Measurements from ENCODE around the gene EIF4EBP2.

EIF4EBP2 gene

DNA sequence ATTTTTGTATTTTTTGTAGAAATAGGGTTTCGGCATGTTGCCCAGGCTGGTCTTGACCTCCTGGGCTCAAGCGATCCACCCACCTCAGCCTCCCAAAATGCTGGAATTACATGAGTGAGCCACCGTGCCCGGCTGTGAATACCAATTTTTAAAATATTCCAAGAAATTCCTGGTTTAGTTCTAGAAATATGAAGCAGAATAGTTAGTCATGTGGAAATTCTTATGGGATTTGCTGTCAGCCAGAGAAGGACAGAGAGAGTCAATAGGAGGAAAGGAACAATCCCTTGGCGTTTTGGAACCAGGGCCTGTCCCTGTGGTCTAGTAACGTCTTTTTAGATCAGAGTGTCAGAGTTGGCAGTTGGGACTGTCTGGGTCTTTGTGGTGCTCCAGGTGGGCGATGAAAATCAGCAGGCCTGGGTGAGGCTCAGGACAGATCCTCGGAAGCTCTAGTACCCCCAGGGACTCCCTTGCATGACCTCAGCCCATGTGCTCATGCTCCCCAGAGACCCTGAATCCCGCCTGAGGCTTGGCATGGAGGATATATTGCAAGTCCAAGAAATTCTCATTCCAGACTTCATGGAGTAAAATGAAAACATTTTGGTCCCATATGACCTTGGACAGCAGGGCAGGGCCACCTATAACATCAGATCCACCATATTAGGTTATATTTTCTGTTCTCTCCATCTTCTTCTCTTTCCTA lies 29.8 kb downstream of the EIF4EBP2 start:
- no peak for DNase-seq

DNA sequence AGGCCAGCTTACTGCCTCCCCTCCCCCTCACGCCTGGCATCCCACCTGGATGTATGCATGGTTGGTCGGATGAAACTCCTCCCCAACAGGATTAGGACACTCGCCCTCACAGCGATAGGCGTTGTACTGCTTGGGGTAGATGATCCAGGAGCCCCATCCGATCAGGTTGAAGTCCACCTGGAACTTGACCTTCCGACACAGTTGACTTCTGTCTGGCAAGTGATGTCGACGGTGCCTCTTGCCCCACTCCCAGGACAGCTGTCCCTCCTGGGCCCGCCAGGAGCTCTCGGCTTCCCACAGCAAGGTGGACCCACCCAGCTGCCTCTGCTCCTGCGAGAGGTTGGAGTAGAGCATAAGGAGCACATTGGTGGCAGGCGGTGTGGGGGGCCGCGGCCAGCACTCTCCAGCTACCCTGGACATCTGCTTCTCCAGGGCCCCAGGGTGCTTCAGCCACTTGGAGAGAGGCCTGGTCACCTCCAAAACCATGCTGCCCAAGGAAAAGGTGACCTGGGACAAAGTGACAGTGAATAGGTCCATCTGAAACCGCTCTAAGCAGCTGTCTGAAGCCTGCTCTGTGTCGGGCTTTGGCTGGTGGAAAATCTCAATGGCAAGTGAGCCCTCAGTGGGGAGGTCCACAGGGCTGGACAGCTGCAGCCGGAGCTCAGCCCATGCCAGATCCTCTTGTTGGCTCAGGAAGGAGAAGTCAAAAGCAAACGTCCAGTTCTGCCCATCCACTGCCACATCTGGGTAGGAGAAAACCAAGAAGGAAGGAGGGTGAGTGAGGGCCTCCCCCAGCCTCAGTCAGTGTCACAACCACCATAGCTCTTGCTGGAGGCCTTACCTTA lies 31.5 kb downstream of the EIF4EBP2 start:
- DNase-seq = no peak

DNA sequence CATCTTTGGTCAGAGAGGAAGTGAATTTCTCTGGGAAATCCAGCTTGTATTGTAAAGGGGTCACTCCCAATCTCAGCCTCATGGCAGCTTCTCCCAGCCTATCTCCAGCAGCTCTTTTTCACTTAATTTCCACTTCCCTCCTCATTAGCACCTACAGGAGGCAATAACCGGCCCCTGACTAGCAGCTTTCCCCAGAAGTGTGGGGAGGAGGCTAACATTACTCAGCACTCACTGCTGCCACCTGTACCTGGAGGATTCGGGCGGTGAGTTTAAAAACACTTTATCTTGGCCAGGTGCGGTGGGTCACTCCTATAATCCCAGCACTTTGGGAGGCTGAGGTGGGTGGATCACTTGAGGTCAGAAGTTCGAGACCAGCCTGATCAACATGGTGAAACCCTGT lies 33.8 kb downstream of the EIF4EBP2 start:
- no peak for DNase-seq

DNA sequence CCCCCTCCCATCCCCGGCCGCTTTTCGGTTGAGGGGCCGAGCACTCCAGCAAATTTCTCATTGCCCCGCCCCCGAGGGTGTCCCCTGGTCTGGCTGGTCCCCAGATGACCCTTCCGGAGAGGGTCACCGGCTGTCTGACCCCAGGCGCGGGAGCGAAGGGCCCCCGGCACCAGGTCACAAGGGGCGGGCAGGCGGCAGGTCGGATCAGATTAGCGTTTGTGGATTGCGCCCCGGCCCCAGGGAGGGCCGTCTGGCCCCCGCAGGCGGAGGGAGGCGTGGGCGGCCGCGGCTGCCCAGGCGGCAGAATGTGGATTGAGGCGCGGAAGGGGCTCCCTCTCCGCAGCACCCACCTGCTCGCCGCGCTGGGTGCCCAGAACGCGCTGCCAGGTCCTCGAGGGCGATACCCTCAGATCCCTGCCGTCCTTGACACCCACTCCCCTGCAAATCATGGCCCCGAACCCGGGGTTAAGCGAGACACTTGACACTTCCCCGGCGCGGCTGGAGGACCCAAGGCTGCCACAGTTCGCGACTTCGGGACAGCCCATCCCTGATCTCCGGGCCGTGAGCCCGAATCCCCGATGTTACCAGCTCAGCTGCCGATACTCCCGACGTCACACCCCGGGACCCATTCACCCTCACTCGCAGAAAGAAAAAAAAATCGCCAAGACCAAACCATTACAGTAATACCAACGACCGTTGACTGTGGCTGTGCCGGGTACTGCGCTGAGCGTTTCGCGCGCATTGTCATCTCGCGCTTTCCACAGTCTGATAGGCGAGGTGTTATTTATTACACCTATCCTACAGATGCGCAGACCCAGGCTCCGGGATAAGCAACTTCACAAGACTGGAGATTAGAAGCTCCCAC lies 36.6 kb downstream of the EIF4EBP2 start:
- DNase-seq = no peak

DNA sequence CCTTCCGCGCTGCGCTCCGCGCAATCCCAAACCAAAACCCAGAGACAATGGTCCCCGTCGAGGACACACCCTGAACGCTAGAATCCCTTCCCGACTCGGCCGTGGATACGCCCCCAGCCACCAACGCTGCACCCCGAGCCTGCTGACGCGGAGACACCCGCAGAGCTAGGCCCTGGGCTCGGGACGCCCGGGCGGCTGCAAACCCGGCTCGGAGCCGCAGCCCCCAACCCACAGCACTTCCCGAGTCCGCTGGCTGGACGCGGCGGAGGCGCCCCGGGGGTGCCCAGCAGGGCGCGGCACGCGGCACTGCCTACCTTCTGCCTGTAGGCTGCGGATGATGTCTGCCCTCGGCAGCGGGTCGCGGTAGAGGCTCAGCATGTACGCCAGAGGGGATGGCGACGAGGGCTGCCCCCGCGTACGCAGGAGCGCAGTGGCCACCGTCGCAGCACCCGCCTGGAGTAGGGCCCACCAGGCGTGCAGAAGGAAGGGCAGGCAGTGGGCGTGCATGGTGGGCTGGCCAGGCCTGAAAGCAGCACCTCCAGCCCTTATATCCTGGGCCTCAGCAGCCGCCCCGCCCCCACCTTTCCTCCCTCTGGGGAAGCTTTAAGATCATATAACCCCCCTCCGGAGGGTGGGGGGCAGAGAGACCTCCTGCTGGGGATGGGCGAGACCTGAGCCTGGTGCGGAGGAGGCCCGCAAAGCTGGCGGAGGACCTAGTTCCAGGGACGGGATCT lies 37.4 kb downstream of the EIF4EBP2 start, which contains the start of gene NODAL:
Gene NODAL (minus strand): TSS at position 521 of the 734 bp plus-strand sequence. CDS start 14 bp downstream, at position 507.
- DNase-seq = no peak

DNA sequence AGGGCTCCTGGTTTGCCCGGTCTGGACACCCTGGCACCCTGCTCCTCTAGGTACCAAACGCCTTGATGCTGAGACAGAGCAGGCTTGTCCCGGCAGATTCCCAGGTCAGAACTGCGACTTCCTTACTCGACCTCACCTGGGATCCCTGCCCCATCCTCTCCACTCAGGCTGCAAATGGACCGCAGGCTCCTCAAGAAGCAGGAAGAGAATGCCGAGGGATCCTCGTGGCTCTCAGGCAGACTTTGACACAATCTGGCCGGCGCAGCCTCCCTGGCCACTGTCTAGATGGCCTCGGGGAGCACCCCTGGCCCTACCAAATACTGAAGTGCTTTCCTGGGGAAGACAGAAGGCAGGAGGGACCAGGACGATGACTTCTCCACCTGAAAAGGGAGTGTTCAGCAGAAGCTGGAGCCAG lies 38.0 kb downstream of the EIF4EBP2 start:
- DNase-seq = no peak

DNA sequence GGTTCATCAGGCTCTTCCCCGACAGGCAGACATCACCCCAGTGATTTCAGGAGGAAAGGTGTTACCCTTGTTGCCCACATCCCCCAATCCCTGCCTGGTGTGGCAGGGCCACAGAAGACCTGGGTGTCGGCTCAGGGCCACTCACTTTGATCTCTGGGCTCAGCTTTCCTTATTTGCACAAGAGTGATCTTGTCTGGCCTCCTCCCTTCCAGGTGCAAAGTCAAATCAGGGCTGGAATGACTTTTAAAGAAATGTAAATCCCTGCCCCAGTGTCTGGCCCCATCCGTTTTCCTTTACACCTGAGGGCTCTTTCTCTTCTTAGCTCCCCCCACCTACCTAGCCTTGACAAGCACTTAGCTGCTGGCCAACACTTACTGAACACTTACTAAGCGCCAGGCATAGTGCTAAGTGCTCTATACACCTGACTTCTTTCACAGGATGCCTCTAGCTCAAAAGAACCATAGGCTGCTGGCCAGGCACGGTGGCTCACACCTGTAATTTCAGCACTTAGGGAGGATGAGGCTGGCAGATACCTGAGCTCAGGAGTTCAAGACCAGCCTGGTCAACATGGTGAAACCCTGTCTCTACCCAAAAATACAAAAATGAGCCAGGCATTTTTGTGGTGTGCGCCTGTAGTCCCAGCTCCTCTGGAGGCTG lies 38.5 kb downstream of the EIF4EBP2 start:
- no peak for DNase-seq

DNA sequence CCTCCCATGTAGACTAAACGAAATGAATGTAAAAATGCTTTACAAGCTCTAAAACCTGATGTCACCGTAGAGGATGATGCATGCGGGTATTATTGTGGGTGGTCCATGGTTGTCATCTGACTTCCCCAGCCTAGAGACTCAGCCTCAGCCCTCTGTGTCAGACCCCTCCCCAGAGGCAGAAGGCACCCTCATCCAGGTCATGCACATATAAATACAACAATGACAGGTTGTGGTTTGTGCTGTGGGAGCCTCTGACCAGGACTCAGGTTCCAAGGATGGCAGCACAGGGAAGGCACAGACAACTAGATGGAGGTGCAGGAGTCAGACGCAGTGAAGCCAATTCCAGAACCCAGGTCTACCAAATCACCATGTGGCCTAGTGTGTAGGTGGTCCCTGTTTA lies 40.8 kb downstream of the EIF4EBP2 start:
- DNase-seq = no peak

DNA sequence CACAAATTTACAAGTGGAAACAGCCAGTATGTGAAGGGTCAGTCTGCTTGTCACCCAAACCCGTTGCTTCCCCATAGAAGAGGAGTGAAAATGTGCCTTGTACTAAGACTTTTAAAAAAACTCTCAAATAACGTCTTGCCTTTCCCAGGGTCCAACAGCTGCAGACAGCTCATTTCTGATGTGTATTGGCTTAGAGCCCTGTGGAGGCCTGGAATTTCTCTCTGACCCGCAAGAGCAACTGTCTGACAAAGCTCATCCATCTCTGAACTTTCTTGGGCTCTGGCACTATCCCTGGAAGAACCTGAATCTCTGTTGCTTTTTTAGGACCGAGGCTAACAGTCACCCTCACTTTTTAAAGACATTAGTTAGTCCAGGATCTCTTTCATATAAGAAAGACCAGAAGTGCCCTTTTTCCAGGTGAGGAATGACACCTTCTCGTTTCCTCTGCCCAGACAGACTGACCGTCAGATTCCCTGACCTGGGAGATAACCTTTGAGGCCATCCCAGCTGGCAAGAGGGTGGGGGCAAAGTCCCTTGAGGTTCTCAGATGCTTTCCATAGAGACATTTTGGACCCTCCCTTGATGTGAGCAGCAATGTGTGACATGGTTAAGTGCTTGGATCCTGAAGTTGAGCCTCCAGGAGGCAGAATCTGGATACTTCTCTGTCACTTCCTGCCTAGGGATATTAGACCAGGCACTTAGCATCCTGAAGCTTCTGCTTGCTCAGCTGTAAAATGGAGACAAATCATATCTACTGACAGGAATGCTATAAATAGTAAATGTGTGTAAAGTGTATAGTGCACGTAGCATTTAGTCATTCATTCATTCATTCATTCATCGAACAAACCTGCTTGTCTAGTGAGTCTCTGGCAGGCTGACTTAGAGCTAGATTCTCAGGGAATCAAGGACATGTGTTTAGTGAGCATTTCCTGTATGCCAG lies 42.0 kb downstream of the EIF4EBP2 start:
- no peak for DNase-seq

DNA sequence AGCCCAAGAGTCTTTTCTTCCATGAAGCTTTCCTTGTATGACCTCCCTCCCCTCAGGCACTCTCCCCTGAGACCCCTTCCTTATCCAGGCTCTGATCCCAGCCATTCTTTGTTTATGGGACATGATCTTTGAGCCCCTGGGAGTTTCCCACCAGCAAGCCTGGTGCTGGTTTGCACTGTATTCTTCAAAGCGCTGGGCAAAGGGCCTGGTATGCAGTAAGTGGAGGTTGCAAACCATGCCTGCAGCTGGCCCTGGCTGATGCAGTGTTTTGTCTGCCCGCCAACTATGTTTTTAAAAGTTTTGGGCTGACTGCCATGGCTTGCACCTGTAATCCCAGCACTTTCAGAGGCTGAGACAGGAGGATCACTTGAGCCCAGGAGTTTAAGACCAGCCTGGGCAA lies 44.3 kb downstream of the EIF4EBP2 start:
- no peak for DNase-seq

DNA sequence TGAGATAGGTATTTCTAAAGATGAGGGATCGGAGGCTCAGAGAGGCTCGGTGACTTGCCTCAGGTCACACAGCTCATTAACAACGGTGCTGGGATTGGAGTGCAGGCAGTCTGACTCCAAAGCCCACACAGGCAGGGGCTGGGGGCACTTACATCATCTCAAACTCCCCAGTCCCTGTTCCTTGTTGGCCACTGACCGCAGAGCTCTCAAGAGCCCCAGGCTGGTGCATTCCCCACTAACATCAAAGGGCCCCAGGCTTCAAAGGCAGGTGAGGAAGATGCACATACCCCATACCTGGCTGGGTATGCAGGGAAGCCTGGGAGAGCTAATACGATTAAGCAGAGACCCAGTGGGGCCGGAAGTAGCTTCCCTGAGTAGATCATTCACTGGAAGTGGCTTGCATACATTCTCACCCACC lies 51.3 kb downstream of the EIF4EBP2 start:
- DNase-seq = no peak

DNA sequence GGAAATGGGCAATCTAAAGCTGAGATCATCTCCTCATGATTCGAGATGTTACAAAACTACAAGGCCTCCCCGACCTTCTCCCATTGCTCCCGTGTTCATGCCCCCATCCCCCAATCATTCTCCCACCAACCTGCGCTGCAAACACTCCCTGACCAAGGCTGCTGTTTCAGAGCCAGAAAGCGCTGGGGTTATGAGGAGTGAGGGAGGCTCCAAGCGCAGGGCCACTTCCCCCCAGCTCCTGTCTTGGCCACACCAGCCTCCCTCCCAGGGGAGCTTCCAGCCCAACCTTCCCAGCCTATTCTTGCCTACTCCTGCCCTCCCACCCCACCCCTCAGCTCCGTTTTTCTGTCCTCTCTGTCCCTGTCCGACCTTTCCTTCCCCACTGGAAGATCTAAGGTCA lies 52.2 kb downstream of the EIF4EBP2 start:
- no peak for DNase-seq

DNA sequence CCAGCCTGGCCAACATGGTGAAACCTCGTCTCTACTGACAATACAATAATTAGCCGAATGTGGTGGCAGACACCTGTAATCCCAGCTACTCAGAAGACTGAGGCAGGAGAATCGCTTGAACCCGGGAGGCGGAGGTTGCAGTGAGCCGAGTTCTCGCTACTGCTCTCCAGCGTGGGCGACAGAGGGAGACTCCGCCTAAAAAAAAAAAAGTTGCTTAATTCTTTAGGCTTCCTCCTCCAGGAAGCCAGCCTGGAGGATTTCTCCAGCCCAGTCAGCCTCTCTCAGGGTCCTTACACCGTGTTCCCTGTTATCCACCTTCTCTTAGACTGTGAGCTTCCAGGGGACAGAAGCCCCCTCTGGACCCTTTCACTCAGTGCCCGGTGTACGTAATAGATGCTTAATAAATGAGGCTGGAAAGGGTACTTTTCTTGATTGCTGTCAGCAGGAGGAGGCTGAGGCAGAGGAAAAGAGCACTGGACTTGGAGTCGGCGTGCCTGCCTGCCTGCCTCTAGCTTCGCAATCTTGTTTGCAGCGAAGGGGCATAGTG lies 53.9 kb downstream of the EIF4EBP2 start:
- DNase-seq = no peak

DNA sequence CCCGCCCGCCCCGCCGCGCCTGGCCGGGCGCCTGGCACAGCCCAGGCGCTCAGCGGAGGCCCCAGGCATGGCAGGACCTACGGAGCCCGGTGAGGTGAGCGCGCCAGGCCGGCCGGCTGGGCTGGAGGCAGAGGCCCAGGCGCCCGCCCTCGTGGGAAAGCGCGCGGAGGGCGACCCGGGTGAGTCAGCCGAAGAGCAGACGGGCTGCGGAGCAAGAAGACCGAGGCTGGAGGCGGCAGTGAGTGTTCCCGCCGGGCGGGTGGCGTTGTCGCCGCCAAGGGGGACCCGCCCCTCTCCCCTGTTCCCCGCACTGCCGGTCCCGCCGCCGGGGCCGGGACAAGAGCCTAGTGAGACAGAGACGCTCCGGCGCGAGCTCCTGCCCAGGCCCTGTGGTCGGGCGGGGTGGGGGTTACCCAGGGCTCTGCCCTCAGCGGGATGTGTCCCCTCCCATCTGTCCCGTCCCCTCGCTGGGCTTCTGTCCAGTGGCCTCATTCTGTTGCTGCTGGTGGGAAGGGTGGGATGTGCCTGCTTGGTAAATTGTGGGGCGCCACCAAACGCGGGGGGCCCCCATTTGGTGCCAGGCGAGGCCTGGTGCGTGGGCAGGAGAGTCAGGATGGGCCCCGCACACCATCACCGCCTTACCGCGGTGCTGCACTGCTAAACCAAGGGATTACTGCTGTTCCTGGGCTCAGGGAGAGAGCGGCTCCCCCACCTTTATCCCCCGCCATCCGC lies 54.5 kb downstream of the EIF4EBP2 start:
- no peak for DNase-seq

DNA sequence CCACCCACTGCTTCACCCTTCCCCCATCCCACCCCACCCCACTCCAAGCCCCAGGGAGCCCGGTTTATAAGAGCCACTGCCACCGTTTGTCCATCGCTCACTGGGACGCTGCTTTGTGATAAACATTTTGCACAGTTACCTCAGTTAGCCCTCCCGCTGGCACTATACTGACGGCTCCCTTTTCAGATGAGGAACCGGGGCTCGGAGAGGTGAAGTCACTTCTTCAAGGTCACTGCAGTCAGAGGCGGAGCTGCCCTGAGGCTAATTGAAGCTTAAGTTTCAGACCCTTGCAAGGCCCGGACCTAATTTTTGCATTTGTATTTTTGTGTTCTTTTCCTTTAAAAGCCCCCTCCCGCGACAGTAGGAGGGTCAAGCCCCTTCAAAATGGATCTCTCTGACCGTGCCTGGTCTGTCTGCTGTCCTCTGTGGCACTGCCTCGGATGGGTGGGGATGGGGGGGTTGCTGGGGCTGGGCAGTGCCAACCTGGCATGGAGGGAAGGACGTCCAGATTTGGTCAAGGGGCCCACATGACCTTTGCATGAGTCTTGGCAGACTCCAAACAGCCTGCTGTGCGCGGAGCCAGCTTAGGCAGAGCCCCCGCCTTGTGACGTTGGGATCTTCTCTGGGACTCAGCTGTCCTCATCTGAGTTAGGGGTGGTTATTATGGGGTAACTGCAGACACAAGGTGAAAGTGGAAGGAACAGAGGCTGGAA lies 55.3 kb downstream of the EIF4EBP2 start:
- no peak for DNase-seq

DNA sequence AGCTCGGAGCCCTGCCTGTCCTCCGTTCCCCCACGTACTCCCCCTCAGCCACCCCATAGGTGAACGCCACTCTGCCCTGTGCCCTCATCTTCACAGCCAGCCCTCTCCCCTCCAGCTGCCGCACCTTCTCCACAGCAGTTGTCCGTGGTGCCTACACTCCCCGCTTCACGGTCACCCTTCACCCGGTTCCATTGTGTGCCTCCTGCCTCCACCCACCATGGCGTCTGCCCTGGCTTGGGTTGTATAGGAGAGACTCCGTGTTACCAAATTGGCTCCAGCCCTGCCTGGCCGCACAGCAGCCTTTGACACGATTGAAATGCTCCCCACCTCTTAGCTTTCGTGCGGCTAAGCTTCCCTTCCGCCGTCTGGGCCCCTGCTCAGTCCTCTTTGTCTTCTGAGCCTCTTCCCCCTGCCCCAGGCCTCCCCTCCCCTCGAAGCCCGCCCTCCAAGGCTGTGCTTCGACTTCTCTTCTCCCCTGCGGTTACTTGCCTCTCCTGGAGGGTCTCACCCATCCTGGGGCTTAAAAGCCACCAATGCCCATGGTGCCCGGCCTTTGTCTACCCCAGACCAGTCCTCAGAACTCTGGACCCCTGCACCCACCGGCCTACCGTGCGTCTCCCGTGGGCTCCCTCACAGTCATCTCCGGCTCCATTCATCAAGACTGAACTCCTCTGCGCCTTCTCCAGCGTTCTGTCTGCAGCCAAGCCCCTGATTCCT lies 56.0 kb downstream of the EIF4EBP2 start:
- no peak for DNase-seq

DNA sequence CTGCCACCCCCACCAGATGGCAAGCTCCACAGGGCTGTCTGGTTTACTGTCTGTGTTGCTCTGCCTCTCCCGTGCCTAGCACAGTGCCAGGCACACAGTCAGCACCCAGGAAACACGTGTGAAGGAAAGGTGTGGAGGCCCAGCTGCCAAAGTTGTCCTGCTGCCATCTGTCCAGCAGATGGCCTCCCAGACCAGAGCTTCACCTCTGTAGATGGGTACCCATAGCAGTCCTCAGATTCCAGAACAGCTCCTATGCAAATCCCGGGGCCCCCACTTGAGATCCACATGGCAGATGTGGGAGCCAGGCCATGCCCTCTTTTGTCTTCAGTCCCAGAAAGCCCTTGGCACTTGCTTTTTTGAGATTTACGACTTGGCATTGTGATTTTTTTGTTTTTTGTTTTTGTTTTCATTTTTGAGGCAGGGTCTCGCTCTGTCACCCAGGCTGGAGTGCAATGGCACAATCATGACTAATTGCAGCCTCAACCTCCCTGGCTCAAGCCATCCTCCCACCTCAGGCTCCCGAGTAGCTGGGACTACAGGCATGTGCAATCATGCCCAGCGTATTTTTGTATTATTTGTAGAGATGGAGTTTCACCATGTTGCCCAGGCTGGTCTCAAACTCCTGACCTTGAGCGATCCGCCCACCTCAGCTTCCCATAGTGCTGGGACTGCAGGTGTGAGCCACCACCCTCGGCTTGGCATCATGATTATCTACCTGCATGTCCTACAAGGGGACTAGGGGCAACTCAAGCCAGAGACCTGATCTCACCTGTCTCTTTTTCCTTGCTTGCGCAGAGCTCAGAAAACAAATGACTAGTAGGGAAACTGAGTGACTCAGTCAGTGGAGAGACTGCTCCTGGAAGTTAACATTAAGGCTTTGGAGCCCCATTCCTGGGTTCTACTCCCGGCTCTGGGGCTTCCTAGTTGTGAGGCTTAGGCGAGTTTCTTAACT lies 57.7 kb downstream of the EIF4EBP2 start:
- no peak for DNase-seq

Measured in NCI-H2171 (cell line).